Measurements from ENCODE around the gene CAMSAP3.

Gene CAMSAP3

DNA sequence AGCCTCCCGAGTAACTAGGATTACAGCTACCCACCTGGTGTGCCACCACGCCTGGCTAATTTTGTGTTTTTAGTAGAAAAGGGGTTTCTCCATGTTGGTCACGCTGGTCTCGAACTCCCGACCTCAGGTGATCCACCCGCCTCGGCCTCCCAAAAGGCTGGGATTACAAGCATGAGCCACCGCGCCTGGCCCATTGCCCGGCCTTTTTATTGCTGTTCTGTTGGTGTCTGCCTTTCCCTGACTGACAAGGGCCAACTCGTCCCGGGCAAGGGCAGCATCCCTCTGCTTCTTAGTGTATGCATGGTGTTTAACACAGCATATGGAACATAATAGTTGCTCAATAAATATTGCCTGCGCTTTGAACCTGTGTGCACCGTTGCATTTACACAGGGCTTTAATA lies 67.0 kb downstream of the CAMSAP3 start:
- H3K4me3 ChIP-seq (ENCODE audit: low read depth, low read length) = no peak overlapping the region
- no peak for DNase-seq (ENCODE audit: low read depth)

DNA sequence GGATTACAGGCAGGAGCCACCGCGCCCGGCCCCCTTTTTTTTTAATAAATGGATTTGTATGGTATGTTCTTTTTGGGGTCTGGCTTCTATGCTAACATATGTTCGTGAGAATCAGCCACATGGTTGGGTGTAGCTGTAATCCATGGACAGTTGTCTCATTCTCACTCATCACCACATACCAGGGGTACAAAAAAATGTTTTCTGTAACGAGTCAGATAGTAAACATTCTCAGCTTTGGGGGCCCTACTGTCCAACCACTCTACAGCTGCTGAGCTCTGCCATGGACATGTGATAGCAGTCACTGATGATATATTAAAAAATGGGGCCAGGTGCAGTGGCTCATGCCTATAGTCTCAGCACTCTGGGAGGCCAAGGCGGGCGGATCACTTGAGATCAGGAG lies 68.0 kb downstream of the CAMSAP3 start:
- DNase-seq (ENCODE audit: low read depth) = no peak
- no peak overlapping the region for H3K4me3 ChIP-seq (ENCODE audit: low read depth, low read length)
- TF ChIP-seq, protein P1, sequence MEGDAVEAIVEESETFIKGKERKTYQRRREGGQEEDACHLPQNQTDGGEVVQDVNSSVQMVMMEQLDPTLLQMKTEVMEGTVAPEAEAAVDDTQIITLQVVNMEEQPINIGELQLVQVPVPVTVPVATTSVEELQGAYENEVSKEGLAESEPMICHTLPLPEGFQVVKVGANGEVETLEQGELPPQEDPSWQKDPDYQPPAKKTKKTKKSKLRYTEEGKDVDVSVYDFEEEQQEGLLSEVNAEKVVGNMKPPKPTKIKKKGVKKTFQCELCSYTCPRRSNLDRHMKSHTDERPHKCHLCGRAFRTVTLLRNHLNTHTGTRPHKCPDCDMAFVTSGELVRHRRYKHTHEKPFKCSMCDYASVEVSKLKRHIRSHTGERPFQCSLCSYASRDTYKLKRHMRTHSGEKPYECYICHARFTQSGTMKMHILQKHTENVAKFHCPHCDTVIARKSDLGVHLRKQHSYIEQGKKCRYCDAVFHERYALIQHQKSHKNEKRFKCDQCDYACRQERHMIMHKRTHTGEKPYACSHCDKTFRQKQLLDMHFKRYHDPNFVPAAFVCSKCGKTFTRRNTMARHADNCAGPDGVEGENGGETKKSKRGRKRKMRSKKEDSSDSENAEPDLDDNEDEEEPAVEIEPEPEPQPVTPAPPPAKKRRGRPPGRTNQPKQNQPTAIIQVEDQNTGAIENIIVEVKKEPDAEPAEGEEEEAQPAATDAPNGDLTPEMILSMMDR (IDR thresholded peaks at IDR 0.05; ENCODE audit: control insufficient read depth, extremely low read depth, insufficient read depth) = no peak

More for the DNA sequence above, 67.0 kb downstream of the CAMSAP3 start:
- TF ChIP-seq, protein P1 (IDR thresholded peaks at IDR 0.05; ENCODE audit: control insufficient read depth, extremely low read depth, insufficient read depth) = no peak

DNA sequence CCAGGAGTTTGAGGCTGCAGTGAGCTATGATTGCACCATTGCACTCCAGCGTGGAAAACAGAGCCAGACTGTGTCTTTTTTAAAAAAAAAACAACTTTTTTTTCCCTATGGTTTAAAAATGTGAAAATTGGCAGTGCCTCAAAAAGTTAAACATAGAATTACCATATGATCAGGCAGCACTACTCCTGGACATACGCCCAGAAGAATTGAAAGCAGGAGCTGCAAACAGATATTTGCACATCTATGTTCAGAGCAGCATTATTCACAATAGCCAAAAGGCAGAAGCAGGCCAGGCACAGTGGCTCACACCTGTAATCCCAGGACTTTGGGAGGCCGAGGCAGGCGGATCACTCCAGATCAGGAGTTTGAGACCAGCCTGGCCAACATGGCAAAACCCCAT lies 69.4 kb downstream of the CAMSAP3 start:
- TF ChIP-seq, protein P1 (IDR thresholded peaks at IDR 0.05; ENCODE audit: control insufficient read depth, extremely low read depth, insufficient read depth) = no peak
- DNase-seq (ENCODE audit: low read depth) = peak; percentile 81
- no peak overlapping the region for H3K4me3 ChIP-seq (ENCODE audit: low read depth, low read length)

All from LNCaP clone FGC (cell line).